NCI-H2081 treated with DMSO at 0.1 percent for 48 hours (cell line): ENCODE measurements around the gene FGR.
A peak's percentile ranks its signal among the peaks of the same experiment; 100 is the strongest.
"Not testable (repeated sequence)": the region's sequence is repeated elsewhere in the genome, so short reads cannot be mapped to it uniquely, and the experiment has no call there.

Experiments used
- DNase-seq: peaks from one replicate; lab custom pipeline; 2025; lab: John Stamatoyannopoulos, UW

The FGR gene

GRCh38 chr1:27634985-27635367, at the start of gene FGR:
TSS of gene FGR (minus strand) at chr1:27635185. CDS start at chr1:27623916, 11,269 bp downstream.
- DNase-seq, result no peak

GRCh38 chr1:27684176-27684575, 49.2 kb upstream of the FGR start:
- DNase-seq, result no peak

- no peak for DNase-seq
Observed at GRCh38 chr1:27682351-27682944, 47.5 kb upstream of the FGR start.

- not testable (repeated sequence) for DNase-seq
Observed at GRCh38 chr1:27681580-27681979, 46.6 kb upstream of the FGR start.

- not testable (repeated sequence) for DNase-seq
Observed at GRCh38 chr1:27680225-27680791, 45.3 kb upstream of the FGR start.

- no peak for DNase-seq
Observed at GRCh38 chr1:27678747-27679146, 43.8 kb upstream of the FGR start.

GRCh38 chr1:27676410-27676809, 41.4 kb upstream of the FGR start:
- DNase-seq, result no peak

- DNase-seq, result no peak
Observed at GRCh38 chr1:27672750-27673112, 37.7 kb upstream of the FGR start.

GRCh38 chr1:27671964-27672749, 37.2 kb upstream of the FGR start, which contains the start of gene IFI6:
TSS of gene IFI6 (minus strand) at chr1:27672192. CDS start at chr1:27669314, 2,878 bp downstream.
- peak; percentile 60 for DNase-seq

GRCh38 chr1:27669876-27670275, 34.9 kb upstream of the FGR start:
- no peak for DNase-seq

- DNase-seq, result peak; percentile 2
Observed at GRCh38 chr1:27668808-27669723, 34.1 kb upstream of the FGR start.

- DNase-seq, result no peak
Observed at GRCh38 chr1:27668121-27668807, 33.3 kb upstream of the FGR start.

- no peak for DNase-seq
Observed at GRCh38 chr1:27666791-27667254, 31.8 kb upstream of the FGR start.

GRCh38 chr1:27666294-27666693, 31.3 kb upstream of the FGR start:
- no peak for DNase-seq

GRCh38 chr1:27665016-27665651, 30.1 kb upstream of the FGR start:
- no peak for DNase-seq

- DNase-seq, result no peak
Observed at GRCh38 chr1:27664291-27664690, 29.3 kb upstream of the FGR start.

GRCh38 chr1:27662707-27663393, 27.9 kb upstream of the FGR start:
- DNase-seq, result peak; percentile 25

GRCh38 chr1:27662261-27662660, 27.3 kb upstream of the FGR start:
- no peak for DNase-seq

GRCh38 chr1:27661412-27662075, 26.6 kb upstream of the FGR start:
- no peak for DNase-seq

- no peak for DNase-seq
Observed at GRCh38 chr1:27660300-27660835, 25.4 kb upstream of the FGR start.
